HEK293 (cell line): Measurements from ENCODE around the gene CHFR.

Source experiments
- CTCF ChIA-PET: fragments of 350-600 bp; formaldehyde crosslinking; extraction: SDS; loops from one replicate; lab custom pipeline; 2021; ENCODE audit warnings: antibody characterized with exemption; lab: Yijun Ruan, JAX
- POLR2A ChIA-PET: fragments of 300-600 bp; formaldehyde crosslinking; extraction: SDS; loops from one replicate; lab custom pipeline; 2020; ENCODE audit warnings: antibody characterized with exemption, inconsistent platforms; lab: Yijun Ruan, JAX
- H3K27ac ChIP-seq: fragments of 200-500 bp; sonication (Bioruptor generic); 2 replicates; pipeline ENCODE4 v1.5.1; 2014; ENCODE audit warnings: low read depth, low read length, control low read depth, inconsistent platforms; ENCODE audit errors: extremely low read depth
- H3K36me3 ChIP-seq, 2 experiments: fragments of 200-500 bp in 1 of 2; sonication (Bioruptor generic) in 1 of 2; 1 replicate in 1 of 2; 2 replicates in 1 of 2; pipeline ENCODE4 v1.5.1; 2014 to 2017; ENCODE audit warnings: inconsistent platforms in 2 of 2, low read length in 2 of 2; ENCODE audit not compliant: control insufficient read depth in 2 of 2, insufficient read depth in 1 of 2
- H3K4me1 ChIP-seq: fragments of 200-500 bp; sonication (Bioruptor generic); 2 replicates; pipeline ENCODE4 v1.5.1; 2014; ENCODE audit warnings: mild to moderate bottlenecking, low read length, inconsistent platforms; ENCODE audit not compliant: control insufficient read depth, insufficient read depth
- H3K4me3 ChIP-seq: 2 replicates; pipeline ENCODE4 v1.5.1; 2011; ENCODE audit warnings: low read depth, mild to moderate bottlenecking, control low read depth, low read length, moderate library complexity
- H3K9me3 ChIP-seq: fragments of 200-500 bp; sonication (Bioruptor generic); 2 replicates; pipeline ENCODE4 v1.5.1; 2014; ENCODE audit warnings: low read depth, low read length, inconsistent platforms; ENCODE audit not compliant: control insufficient read depth, insufficient read depth
- ELK4 ChIP-seq: IDR thresholded peaks from 2 replicates; pipeline ENCODE4 v1.6.1; 2011; ENCODE audit warnings: mild to moderate bottlenecking, low read depth, low read length, borderline replicate concordance
- KLF1 ChIP-seq: fragments of 450-650 bp; formaldehyde crosslinking; IDR thresholded peaks from 2 replicates; pipeline ENCODE4 v1.5.1; 2016; ENCODE audit warnings: missing biosample characterization, missing genetic modification characterization
- KLF9 ChIP-seq: fragments of 450-650 bp; formaldehyde crosslinking; IDR thresholded peaks from 2 replicates; pipeline ENCODE4 v1.5.1; 2016; ENCODE audit warnings: missing biosample characterization, missing genetic modification characterization, low read depth
- PRDM2 ChIP-seq: fragments of 450-650 bp; formaldehyde crosslinking; IDR thresholded peaks from 2 replicates; pipeline ENCODE4 v1.5.1; 2016; ENCODE audit warnings: missing biosample characterization, missing genetic modification characterization, borderline replicate concordance
- RBAK ChIP-seq: fragments of 450-650 bp; formaldehyde crosslinking; IDR thresholded peaks from 2 replicates; pipeline ENCODE4 v1.5.1; 2016; ENCODE audit warnings: missing biosample characterization, missing genetic modification characterization
- SETDB1 ChIP-seq: IDR thresholded peaks from one replicate; pipeline ENCODE4 v1.6.1; 2017; ENCODE audit warnings: mild to moderate bottlenecking, low read length, moderate library complexity, mixed read lengths; ENCODE audit not compliant: insufficient read length
- YY2 ChIP-seq: fragments of 450-650 bp; formaldehyde crosslinking; IDR thresholded peaks from 2 replicates; pipeline ENCODE4 v1.5.1; 2016; ENCODE audit warnings: missing biosample characterization, missing genetic modification characterization
- ZBTB17 ChIP-seq: fragments of 450-650 bp; formaldehyde crosslinking; IDR thresholded peaks from 2 replicates; pipeline ENCODE4 v1.5.1; 2016; ENCODE audit warnings: missing biosample characterization, missing genetic modification characterization
- ZFP41 ChIP-seq: fragments of 450-650 bp; formaldehyde crosslinking; IDR thresholded peaks from 2 replicates; pipeline ENCODE4 v1.5.1; 2016; ENCODE audit warnings: missing biosample characterization, missing genetic modification characterization, borderline replicate concordance
- ZNF132 ChIP-seq: fragments of 450-650 bp; formaldehyde crosslinking; IDR thresholded peaks from 2 replicates; pipeline ENCODE4 v1.5.1; 2017; ENCODE audit warnings: missing biosample characterization, missing genetic modification characterization, borderline replicate concordance
- ZNF146 ChIP-seq: fragments of 450-650 bp; formaldehyde crosslinking; IDR thresholded peaks from 2 replicates; pipeline ENCODE4 v1.5.1; 2016; ENCODE audit warnings: missing biosample characterization, missing genetic modification characterization
- ZNF174 ChIP-seq: fragments of 450-650 bp; formaldehyde crosslinking; IDR thresholded peaks from 2 replicates; pipeline ENCODE4 v1.5.0; 2017; ENCODE audit warnings: missing biosample characterization, mild to moderate bottlenecking, missing genetic modification characterization
- ZNF239 ChIP-seq: fragments of 450-650 bp; formaldehyde crosslinking; IDR thresholded peaks from 2 replicates; pipeline ENCODE4 v1.5.1; 2016; ENCODE audit warnings: missing biosample characterization, missing genetic modification characterization
- ZNF335 ChIP-seq: fragments of 450-650 bp; formaldehyde crosslinking; conservative IDR thresholded peaks from 2 replicates; pipeline ENCODE4 v1.5.1; 2016; ENCODE audit warnings: missing biosample characterization, missing genetic modification characterization
- ZNF449 ChIP-seq: fragments of 450-650 bp; formaldehyde crosslinking; IDR thresholded peaks from 2 replicates; pipeline ENCODE4 v1.5.1; 2017; ENCODE audit warnings: missing biosample characterization, mild to moderate bottlenecking, missing genetic modification characterization, moderate library complexity
- ZNF548 ChIP-seq: fragments of 450-650 bp; formaldehyde crosslinking; IDR thresholded peaks from 2 replicates; pipeline ENCODE4 v1.5.1; 2016; ENCODE audit warnings: missing biosample characterization, missing genetic modification characterization
- ZNF621 ChIP-seq: fragments of 450-650 bp; formaldehyde crosslinking; IDR thresholded peaks from 2 replicates; pipeline ENCODE4 v1.5.1; 2017; ENCODE audit warnings: missing biosample characterization, missing genetic modification characterization
- ZNF837 ChIP-seq: fragments of 450-650 bp; formaldehyde crosslinking; IDR thresholded peaks from 2 replicates; pipeline ENCODE4 v1.5.1; 2016; ENCODE audit warnings: missing biosample characterization, missing genetic modification characterization
- TF ChIP-seq, protein P1 (sequence below): fragments of 450-650 bp; formaldehyde crosslinking; IDR thresholded peaks from 2 replicates; pipeline ENCODE4 v1.5.1; 2016; ENCODE audit warnings: missing biosample characterization, missing genetic modification characterization
- TF ChIP-seq, protein P2 (sequence below): fragments of 450-650 bp; formaldehyde crosslinking; optimal IDR thresholded peaks from 2 replicates; pipeline ENCODE3; 2016; ENCODE audit warnings: missing biosample characterization, mild to moderate bottlenecking, missing genetic modification characterization

Gene CHFR

GRCh38 chr12:132851465-132851864, 35.9 kb downstream of the CHFR start:
- Histone ChIP-seq H3K36me3 (peaks cover 11 to 87% of the 10 kb centered on the region in 2 experiments; a peak in 2 of 3 replicates), H3K27ac (no peak overlapping the region), H3K4me3 (no peak overlapping the region)
- CTCF ChIA-PET = no interaction called here
- TF ChIP-seq ZNF837 (no peak), ZBTB17 (tag by site-specific recombination) (no peak), ZNF449 (tag by site-specific recombination) (no peak), PRDM2 (tag by site-specific recombination) (no peak), ZNF132 (tag by site-specific recombination) (no peak), KLF1 (no peak), ZNF239 (tag by site-specific recombination) (no peak)
- TF ChIP-seq, protein P1, sequence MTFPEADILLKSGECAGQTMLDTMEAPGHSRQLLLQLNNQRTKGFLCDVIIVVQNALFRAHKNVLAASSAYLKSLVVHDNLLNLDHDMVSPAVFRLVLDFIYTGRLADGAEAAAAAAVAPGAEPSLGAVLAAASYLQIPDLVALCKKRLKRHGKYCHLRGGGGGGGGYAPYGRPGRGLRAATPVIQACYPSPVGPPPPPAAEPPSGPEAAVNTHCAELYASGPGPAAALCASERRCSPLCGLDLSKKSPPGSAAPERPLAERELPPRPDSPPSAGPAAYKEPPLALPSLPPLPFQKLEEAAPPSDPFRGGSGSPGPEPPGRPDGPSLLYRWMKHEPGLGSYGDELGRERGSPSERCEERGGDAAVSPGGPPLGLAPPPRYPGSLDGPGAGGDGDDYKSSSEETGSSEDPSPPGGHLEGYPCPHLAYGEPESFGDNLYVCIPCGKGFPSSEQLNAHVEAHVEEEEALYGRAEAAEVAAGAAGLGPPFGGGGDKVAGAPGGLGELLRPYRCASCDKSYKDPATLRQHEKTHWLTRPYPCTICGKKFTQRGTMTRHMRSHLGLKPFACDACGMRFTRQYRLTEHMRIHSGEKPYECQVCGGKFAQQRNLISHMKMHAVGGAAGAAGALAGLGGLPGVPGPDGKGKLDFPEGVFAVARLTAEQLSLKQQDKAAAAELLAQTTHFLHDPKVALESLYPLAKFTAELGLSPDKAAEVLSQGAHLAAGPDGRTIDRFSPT (tag by site-specific recombination) = no peak
- TF ChIP-seq, all 188 proteins: peak for 0
- Histone ChIP-seq H3K4me1 (no peaks in the 10 kb centered on the region), H3K9me3 (no peaks in the 10 kb centered on the region)
- POLR2A ChIA-PET = no interaction called here

GRCh38 chr12:132850291-132850690, 37.1 kb downstream of the CHFR start:
- Histone ChIP-seq H3K27ac (no peak overlapping the region), H3K36me3 (peaks cover 11 to 83% of the 10 kb centered on the region in 2 experiments; a peak in 2 of 3 replicates), H3K4me1 (no peaks in the 10 kb centered on the region), H3K4me3 (no peak overlapping the region), H3K9me3 (no peaks in the 10 kb centered on the region)
- POLR2A ChIA-PET = no interaction called here
- TF ChIP-seq ZNF621 (tag by site-specific recombination) = no peak
- CTCF ChIA-PET = no interaction called here

GRCh38 chr12:132848521-132848920, 38.9 kb downstream of the CHFR start:
- peaks cover 15 to 78% of the 10 kb centered on the region in 2 experiments; a peak in 2 of 3 replicates for H3K36me3 ChIP-seq
- no peaks in the 10 kb centered on the region for H3K4me1 ChIP-seq
- CTCF ChIA-PET = no interaction called here
- H3K4me3 ChIP-seq = no peak overlapping the region
- no peaks in the 10 kb centered on the region for H3K9me3 ChIP-seq
- no peak overlapping the region for H3K27ac ChIP-seq
- POLR2A ChIA-PET = no interaction called here
- TF ChIP-seq ZNF174 (tag by site-specific recombination) = no peak
- no peak for TF ChIP-seq YY2 (tag by site-specific recombination)
- no peak for TF ChIP-seq ZFP41 (tag by site-specific recombination)
- TF ChIP-seq ZNF335 (tag by site-specific recombination) = no peak
- no peak for TF ChIP-seq ZNF146 (tag by site-specific recombination)
- no peak for TF ChIP-seq ELK4
- TF ChIP-seq RBAK (tag by site-specific recombination) = no peak
- no peak for TF ChIP-seq SETDB1
- TF ChIP-seq, protein P2, sequence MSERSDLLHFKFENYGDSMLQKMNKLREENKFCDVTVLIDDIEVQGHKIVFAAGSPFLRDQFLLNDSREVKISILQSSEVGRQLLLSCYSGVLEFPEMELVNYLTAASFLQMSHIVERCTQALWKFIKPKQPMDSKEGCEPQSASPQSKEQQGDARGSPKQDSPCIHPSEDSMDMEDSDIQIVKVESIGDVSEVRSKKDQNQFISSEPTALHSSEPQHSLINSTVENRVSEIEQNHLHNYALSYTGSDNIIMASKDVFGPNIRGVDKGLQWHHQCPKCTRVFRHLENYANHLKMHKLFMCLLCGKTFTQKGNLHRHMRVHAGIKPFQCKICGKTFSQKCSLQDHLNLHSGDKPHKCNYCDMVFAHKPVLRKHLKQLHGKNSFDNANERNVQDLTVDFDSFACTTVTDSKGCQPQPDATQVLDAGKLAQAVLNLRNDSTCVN (tag by site-specific recombination) = no peak
- no peak for TF ChIP-seq ZNF548
- TF ChIP-seq KLF9 (tag by site-specific recombination) = no peak
